ENCODE data around the gene ZDHHC8.

The ZDHHC8 gene

GRCh38 chr22:20187777-20188566, 56.4 kb downstream of the ZDHHC8 start:
- DNase-seq (ENCODE audit: low spot score in 2 of 2) = no peak
- no peak overlapping the region for H3K4me3 Mint-ChIP-seq
- ATAC-seq = no peak
- H3K9me3 Mint-ChIP-seq = no peaks in the 10 kb centered on the region
- no peaks in the 10 kb centered on the region for H3K36me3 Mint-ChIP-seq
- peaks cover 8% of the 10 kb centered on the region for H3K4me1 Mint-ChIP-seq
- no peak overlapping the region for H3K27ac Mint-ChIP-seq

GRCh38 chr22:20188567-20188877, 56.9 kb downstream of the ZDHHC8 start:
- Mint-ChIP-seq H3K36me3 (no peaks in the 10 kb centered on the region), H3K4me1 (peaks cover 8% of the 10 kb centered on the region), H3K4me3 (no peak overlapping the region), H3K27ac (no peak overlapping the region), H3K9me3 (no peaks in the 10 kb centered on the region)
- ATAC-seq = no peak
- DNase-seq (ENCODE audit: low spot score in 2 of 2) = no peak

- ATAC-seq = no peak
- Mint-ChIP-seq H3K36me3 (no peaks in the 10 kb centered on the region), H3K4me1 (peaks cover 15% of the 10 kb centered on the region), H3K4me3 (no peak overlapping the region), H3K9me3 (no peaks in the 10 kb centered on the region), H3K27ac (no peak overlapping the region)
- DNase-seq (ENCODE audit: low spot score in 2 of 2) = no peak
Measured at GRCh38 chr22:20191000-20191515, 59.5 kb downstream of the ZDHHC8 start.

GRCh38 chr22:20191803-20192202, 60.2 kb downstream of the ZDHHC8 start:
- ATAC-seq (no peak), DNase-seq (ENCODE audit: low spot score in 2 of 2) (no peak)
- Mint-ChIP-seq H3K4me3 (no peak overlapping the region), H3K36me3 (no peaks in the 10 kb centered on the region), H3K4me1 (peaks cover 15% of the 10 kb centered on the region), H3K9me3 (no peaks in the 10 kb centered on the region), H3K27ac (no peak overlapping the region)

GRCh38 chr22:20192293-20192971, 60.8 kb downstream of the ZDHHC8 start:
- DNase-seq (ENCODE audit: low spot score in 2 of 2) (no peak), ATAC-seq (no peak)
- H3K27ac Mint-ChIP-seq = no peak overlapping the region
- H3K9me3 Mint-ChIP-seq = no peaks in the 10 kb centered on the region
- no peak overlapping the region for H3K4me3 Mint-ChIP-seq
- no peaks in the 10 kb centered on the region for H3K36me3 Mint-ChIP-seq
- H3K4me1 Mint-ChIP-seq = peaks cover 15% of the 10 kb centered on the region

- no peaks in the 10 kb centered on the region for H3K36me3 Mint-ChIP-seq
- no peak overlapping the region for H3K4me3 Mint-ChIP-seq
Measured at GRCh38 chr22:20192972-20193760, 61.6 kb downstream of the ZDHHC8 start.

GRCh38 chr22:20193761-20194494, 62.3 kb downstream of the ZDHHC8 start:
- Mint-ChIP-seq H3K9me3 (no peaks in the 10 kb centered on the region), H3K36me3 (no peaks in the 10 kb centered on the region), H3K27ac (no peak overlapping the region), H3K4me1 (peaks cover 15% of the 10 kb centered on the region), H3K4me3 (no peak overlapping the region)
- ATAC-seq (no peak), DNase-seq (ENCODE audit: low spot score in 2 of 2) (no peak)

More at GRCh38 chr22:20192972-20193760, 61.6 kb downstream of the ZDHHC8 start:
- DNase-seq (ENCODE audit: low spot score in 2 of 2) (no peak), ATAC-seq (no peak)
- H3K9me3 Mint-ChIP-seq = no peaks in the 10 kb centered on the region
- H3K27ac Mint-ChIP-seq = no peak overlapping the region
- peaks cover 15% of the 10 kb centered on the region for H3K4me1 Mint-ChIP-seq

GRCh38 chr22:20194681-20195593, 63.3 kb downstream of the ZDHHC8 start:
- DNase-seq (ENCODE audit: low spot score in 2 of 2) = no peak
- H3K4me1 Mint-ChIP-seq = peaks cover 10% of the 10 kb centered on the region
- peak; percentile 50 for ATAC-seq
- no peaks in the 10 kb centered on the region for H3K36me3 Mint-ChIP-seq
- H3K9me3 Mint-ChIP-seq = no peaks in the 10 kb centered on the region
- H3K4me3 Mint-ChIP-seq = no peak overlapping the region
- no peak overlapping the region for H3K27ac Mint-ChIP-seq

GRCh38 chr22:20196094-20196842, 64.7 kb downstream of the ZDHHC8 start:
- Mint-ChIP-seq H3K27ac (no peak overlapping the region), H3K4me3 (no peak overlapping the region), H3K9me3 (no peaks in the 10 kb centered on the region), H3K4me1 (peaks cover 6% of the 10 kb centered on the region), H3K36me3 (no peaks in the 10 kb centered on the region)
- no peak for DNase-seq (ENCODE audit: low spot score in 2 of 2)
- no peak for ATAC-seq
